IPS-NIHi7 (cell line): ENCODE results near the gene OPN3.

Experiments
- DNase-seq: peaks from one replicate; pipeline ENCODE4 v3.0.0; 2012; ENCODE audit warnings: mixed read lengths; ENCODE audit errors: extremely low spot score

Gene OPN3

DNA sequence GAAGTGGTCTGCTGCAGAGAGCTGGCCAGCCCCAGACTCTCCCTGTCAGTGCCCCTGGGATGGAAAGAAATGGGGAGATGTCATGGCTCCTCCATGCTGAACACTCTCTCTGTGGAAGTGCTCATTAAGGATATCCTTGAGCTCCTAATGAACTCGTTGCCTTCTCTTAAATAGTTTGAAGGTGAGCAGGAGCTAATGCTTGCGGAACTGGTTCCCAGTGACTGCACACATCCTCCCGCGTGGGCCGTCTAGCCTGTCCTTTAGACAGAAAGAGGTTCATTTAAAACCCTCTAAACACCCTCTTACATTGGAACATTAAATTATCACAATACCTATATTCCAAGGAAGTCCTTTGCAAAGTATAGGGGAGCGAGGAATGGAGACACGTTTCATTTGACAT, 6.0 kb upstream of the OPN3 start:
- DNase-seq, result no peak

- DNase-seq, result no peak
Measured at GRCh38 chr1:241645199-241645598, 5.0 kb upstream of the OPN3 start.

- DNase-seq, result no peak
Measured at GRCh38 chr1:241644259-241644658, 4.1 kb upstream of the OPN3 start.

DNA sequence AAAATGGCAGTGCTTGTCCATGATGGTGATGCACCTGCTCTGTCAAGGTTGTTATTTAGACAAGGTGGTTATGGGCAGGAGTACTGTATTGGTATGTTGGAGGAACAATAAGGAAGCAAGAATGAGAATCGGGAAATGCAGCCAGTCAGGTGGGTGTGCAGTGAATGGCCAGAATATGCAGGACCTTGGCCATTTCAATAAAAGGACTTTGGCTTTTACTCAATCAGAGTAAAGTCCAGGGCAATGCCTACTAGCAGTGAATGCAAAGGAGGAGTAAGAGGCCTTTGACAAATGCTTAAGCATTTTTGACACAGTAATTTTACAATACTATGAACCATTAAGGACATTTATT, 2.4 kb upstream of the OPN3 start:
- no peak for DNase-seq

DNA sequence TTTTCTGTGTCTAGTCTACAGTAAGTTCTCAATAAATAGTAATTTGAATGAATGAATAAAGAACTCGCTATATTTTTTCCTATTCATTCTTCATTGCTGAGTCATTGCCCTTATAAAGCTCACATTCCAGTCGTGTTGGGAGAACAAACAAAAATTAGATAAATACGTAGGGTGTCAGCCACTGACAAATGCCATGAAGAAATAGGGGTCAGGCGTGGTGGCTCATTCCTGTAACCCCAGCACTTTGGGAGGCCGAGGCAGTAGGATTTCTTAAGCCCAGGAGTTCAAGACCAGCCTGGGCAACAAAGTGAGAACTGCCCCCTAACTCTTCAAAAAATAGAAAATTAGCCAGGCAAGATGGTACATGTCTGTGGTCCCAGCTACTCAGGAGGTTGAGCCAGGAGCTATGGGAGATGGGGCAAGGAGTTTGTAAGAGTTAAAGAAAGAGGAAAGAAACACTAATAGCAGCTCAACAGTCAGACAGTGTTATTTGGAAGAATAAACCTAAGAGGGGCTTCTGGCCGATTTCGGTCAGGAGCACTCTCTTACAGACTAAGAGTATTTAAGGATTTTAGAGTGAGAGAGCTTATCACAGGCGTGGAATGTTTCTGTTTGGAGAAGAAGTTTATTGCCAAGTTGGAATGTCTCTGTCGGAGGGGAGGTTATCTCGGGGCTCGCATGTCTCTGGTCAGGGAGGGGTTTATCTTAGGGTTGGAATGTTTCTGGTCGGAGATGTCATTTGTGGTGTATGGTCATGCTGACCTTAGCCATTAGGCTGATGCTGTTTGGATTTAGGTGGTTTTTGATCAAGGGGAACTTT, 1.8 kb upstream of the OPN3 start:
- no peak for DNase-seq

- no peak for DNase-seq
Measured at GRCh38 chr1:241640867-241641622, 876 bp upstream of the OPN3 start.

DNA sequence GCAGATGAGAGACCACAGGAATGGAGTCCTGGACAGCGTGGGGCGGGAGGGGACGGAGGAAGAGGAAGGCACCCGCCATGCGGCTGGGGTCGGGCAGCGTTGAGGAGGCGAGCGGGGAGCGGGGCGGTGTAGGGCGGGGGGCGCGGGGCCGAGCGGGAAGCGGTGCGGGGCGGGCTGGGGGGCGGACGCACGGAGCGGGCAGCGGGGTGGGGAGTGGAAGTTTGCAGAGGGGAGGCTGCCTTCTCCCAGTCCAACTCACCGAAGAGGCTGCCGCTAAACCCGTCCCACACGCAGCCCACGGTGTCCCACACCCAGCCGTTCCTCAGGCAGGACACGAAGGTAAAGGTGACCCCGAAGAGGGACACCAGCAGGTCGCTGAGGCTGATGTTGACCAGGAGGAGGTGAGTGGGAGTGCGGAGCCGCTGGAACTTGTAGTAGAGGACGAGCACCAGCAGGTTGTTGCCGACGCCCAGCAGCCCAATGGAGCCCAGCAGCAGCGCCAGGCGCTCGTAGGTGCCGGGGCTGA, 483 bp downstream of the OPN3 start:
- DNase-seq, result peak; percentile 22

- no peak for DNase-seq
Measured at GRCh38 chr1:241638909-241639622, 1.1 kb downstream of the OPN3 start.

- DNase-seq, result no peak
Measured at GRCh38 chr1:241638099-241638682, 2.0 kb downstream of the OPN3 start.

DNA sequence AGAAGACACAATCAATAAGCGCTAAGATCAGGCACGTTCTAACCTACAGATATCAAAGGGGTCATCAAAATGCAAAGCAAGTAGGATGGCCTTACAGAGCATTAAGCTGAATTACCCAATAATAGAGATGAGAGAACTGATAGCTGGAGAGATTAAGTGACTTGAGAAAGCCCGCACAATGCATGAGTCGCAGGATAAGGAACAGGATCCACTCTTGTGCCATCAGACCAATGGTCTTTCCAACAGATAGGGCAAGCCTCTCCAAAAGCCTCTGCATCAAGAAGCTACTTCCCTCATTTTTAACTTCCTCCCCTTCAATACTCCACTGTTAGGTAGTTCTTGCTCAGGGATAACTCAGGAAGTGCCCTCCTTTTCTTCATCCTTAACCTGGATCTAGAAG, 2.6 kb downstream of the OPN3 start:
- DNase-seq, result no peak

DNA sequence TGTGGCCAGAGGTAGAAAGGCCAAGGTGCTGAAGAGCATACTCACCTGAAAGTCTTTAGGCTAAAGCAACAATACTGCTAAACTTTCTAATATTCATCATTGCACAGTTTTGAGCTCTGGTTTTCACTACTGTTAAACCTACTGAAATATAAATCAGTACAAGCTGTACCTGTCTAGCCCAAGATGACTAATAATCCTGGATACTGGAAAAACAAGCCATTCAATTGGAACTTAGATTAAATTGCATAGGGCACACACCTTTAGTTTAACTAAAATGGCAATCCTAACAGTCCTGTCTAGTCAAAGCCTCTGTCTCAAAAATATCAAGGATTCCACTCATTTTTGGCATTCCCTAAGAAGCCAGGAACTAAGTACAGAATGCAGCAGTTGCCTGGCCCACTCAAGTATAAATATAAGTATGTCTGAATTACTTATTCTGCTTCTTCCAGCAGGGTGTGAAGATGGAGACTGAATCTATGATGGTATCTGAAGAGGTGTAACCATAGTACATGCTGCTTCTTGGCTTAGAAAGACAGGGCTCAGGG, 3.1 kb downstream of the OPN3 start:
- no peak for DNase-seq

- DNase-seq, result no peak
Measured at GRCh38 chr1:241636291-241636690, 3.9 kb downstream of the OPN3 start.

GRCh38 chr1:241635556-241636152, 4.5 kb downstream of the OPN3 start:
- DNase-seq, result no peak

- DNase-seq, result no peak
Measured at GRCh38 chr1:241632987-241633386, 7.2 kb downstream of the OPN3 start.

GRCh38 chr1:241631674-241632073, 8.5 kb downstream of the OPN3 start:
- no peak for DNase-seq

DNA sequence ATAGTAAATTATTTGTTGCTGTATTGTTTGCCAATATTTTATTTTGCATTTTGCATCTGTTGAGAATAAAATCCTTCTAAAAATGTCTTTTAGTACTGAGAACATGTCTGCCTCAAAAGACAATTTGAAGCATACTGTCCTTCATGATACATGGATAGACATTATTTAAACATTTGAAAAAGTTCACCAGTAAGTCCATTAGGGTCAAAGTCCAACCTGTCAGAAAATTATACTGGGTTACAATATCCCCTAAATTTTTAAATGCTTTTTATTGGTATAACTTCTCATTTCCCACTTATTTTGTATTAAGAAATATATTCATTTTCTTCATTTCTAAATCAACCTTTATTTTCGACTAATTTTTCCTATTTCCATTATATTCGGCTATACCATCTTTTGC, 9.3 kb downstream of the OPN3 start:
- no peak for DNase-seq

DNA sequence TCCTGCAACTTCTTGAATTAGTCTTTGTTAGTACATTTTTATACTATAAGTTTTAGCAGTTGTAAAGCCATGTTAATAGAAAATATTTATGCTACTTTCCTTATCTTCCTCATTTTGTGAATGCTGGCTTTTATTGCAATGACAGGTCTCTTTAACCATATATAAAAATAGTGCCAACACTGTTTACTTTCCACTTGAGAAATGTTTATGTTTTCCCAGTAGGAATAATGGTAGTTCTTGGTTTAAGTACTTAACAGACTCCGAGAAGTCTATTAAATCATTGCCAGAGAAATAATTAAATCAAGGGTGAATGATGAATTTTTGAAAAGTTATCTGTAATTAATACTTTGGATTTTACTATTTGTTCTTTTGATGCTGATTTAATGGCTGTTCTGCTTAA, 9.7 kb downstream of the OPN3 start:
- no peak for DNase-seq

DNA sequence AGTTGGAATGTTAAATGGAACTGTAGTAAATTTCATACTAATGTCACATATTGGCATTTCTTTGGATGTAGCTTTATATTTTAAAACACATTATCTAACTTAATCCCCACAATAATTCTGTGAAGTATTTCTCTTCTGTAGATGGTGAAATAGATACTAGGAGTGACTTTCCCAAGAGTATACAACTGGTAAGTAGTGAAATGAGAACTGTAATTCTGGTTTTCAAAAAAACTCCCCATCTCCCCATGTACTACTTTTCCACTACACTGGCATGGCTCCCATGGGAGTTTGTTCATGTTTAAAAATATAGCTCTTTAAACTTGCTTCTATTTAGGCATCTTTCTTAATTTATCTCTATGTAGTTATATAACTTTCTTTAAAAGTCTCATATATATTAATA, 10.2 kb downstream of the OPN3 start:
- no peak for DNase-seq

DNA sequence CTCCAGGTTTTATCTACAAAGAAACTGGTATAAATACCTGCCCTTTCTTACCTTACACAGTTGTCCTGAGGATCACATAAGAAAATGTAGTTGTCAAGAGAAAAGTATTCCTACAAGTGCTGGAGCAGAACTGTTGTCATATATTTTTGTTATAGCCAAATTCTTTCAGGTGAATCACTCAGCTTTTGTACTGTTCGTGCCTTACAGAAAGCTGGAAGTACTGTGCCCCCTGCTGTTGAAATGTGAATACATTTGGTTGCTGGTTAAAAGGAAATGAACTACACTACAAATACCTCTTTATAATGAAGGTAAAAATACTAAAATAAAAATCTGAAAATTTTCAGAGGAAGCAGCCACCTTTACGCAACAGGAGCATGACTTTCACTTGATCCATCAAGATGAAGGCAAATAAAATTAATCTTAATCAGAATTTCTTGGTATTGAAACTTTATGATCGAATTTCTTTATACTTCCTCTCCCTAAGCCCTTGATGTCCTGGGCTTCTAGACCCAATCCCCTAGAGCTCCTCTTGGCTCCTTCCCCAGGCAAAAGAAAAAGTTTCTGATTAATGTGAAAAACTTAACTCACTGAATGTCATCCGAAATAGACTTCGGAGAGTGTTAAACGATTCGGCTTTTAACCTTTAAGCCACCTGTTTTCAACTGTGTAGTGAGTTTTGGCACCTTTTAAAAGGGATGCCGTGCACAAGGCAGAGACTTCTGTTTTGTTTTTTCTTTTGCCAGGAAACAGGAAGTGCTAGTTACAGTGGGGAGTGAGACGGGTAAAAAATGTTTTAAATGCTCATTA, 12.5 kb downstream of the OPN3 start:
- DNase-seq, result peak; percentile 32

GRCh38 chr1:241624935-241625334, 15.2 kb downstream of the OPN3 start:
- DNase-seq, result no peak

DNA sequence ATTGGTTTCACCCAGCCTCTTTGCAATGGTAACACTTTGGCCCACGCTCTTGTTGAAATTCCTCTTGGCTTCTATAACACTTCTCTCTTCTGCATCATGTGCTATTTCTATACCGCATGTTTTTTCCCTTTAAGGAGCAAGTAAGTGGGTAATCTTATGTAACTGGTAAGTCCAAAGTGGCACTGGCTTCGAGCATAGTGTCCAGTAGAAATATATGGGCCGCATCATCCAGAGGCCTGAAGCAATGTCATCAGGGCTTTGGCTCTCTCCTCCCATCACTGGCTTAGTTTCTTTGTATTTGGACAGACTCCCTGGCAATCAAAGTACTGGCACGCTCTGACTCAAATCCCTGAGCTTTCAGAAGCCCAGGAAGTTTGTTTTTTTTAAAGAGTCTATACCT, 17.5 kb downstream of the OPN3 start:
- no peak for DNase-seq
